K562 (cell line): ENCODE results near the gene PYGB. TPM values are rescaled to one million over a fixed set of nuclear protein-coding genes. Genes with fewer than 3 reads are reported as not detected.

Experiments used
- ATAC-seq: fragments of 200-7000 bp; cut with Tn5 transposase; 3 replicates; pipeline ENCODE4 v1.9.1; 2020; ENCODE audit warnings: moderate library complexity
- BruUV-seq: library from RNA; stranded (reverse); fragments of 400-500 nt; replicated peaks from 2 replicates; lab custom pipeline; 2021; lab: Mats Ljungman, UMichigan
- CTCF ChIA-PET: fragments of 300-600 bp; formaldehyde crosslinking; extraction: SDS; loops from one replicate; lab custom pipeline; 2021; ENCODE audit warnings: low intra/inter-chr PET ratio; lab: Yijun Ruan, JAX
- POLR2A ChIA-PET: fragments of 300-600, 350-650 bp; sonication (Branson Sonifier 250); formaldehyde crosslinking; extraction: SDS; loops from one replicate; lab custom pipeline; 2021; ENCODE audit warnings: antibody characterized with exemption, inconsistent platforms; lab: Yijun Ruan, JAX
- DNase-seq, 4 experiments: peaks; one replicate each; pipeline versions ENCODE4 v3.0.0 to v3.0.0-alpha.2; 2011 to 2018; ENCODE audit warnings: low spot score in 3 of 4, mixed read lengths in 3 of 4; ENCODE audit errors: extremely low read depth in 1 of 4
- FAIRE-seq: peaks from 2 replicates; lab custom pipeline; 2011; peaks lifted over from hg19 to GRCh38; lab: Jason Lieb, UNC
- H2AFZ ChIP-seq: 2 replicates; pipeline ENCODE4 v1.6.0; 2011; ENCODE audit warnings: low read depth, low read length, control low read depth, inconsistent platforms
- H3K27ac ChIP-seq: fragments of 200-600 bp; 3 replicates; pipeline ENCODE4 v1.8.0; 2011; ENCODE audit warnings: low read depth, mild to moderate bottlenecking, control low read depth, inconsistent platforms, low read length, moderate library complexity, mixed read lengths; ENCODE audit errors: extremely low read depth
- H3K27me3 ChIP-seq, 2 experiments: fragments of 300-600 bp in 1 of 2; 2 replicates in 1 of 2; 3 replicates in 1 of 2; pipeline versions ENCODE4 v1.6.0 to v1.8.0; 2011; ENCODE audit warnings: inconsistent platforms in 2 of 2, low read length in 2 of 2, mild to moderate bottlenecking in 1 of 2, mixed read lengths in 1 of 2, moderate library complexity in 1 of 2; ENCODE audit not compliant: control insufficient read depth in 2 of 2, insufficient read depth in 2 of 2
- H3K36me3 ChIP-seq: fragments of 300-600 bp; 3 replicates; pipeline ENCODE4 v1.8.0; 2011; ENCODE audit warnings: mild to moderate bottlenecking, low read length, inconsistent platforms; ENCODE audit not compliant: control insufficient read depth, insufficient read depth
- H3K4me1 ChIP-seq, 2 experiments: fragments of 200-600 bp in 1 of 2; replicated peaks in 1 of 2; 2 replicates in 1 of 2; 3 replicates in 1 of 2; pipeline versions ENCODE4 v1.5.1 to v1.8.0; 2011; ENCODE audit warnings: inconsistent platforms in 2 of 2, low read length in 2 of 2, mild to moderate bottlenecking in 1 of 2, mixed read lengths in 1 of 2, moderate library complexity in 1 of 2; ENCODE audit not compliant: control insufficient read depth in 2 of 2, insufficient read depth in 2 of 2
- H3K4me2 ChIP-seq: 2 replicates; pipeline ENCODE4 v1.6.1; 2011; ENCODE audit warnings: low read length, control low read depth, inconsistent platforms, mixed read lengths; ENCODE audit not compliant: insufficient read depth
- H3K4me3 ChIP-seq: fragments of 200-600 bp; sonication (generic), shearing (Covaris generic); 2 replicates; pipeline ENCODE4 v1.5.1; 2016; ENCODE audit warnings: control low read depth, inconsistent platforms
- H3K79me2 ChIP-seq: fragments of 200-600 bp; 3 replicates; pipeline ENCODE4 v1.8.0; 2011; ENCODE audit warnings: low read length, inconsistent platforms; ENCODE audit not compliant: control insufficient read depth, insufficient read depth
- H3K9ac ChIP-seq, 2 experiments: 2 replicates each; pipeline versions ENCODE4 v1.6.0 to v1.6.1; 2011; ENCODE audit warnings: low read depth in 2 of 2, low read length in 2 of 2, control low read depth in 1 of 2, inconsistent platforms in 1 of 2, mild to moderate bottlenecking in 1 of 2, mixed read lengths in 1 of 2; ENCODE audit not compliant: insufficient read depth in 1 of 2
- H3K9me1 ChIP-seq: one replicate; pipeline ENCODE4 v1.6.0; 2011; ENCODE audit warnings: inconsistent platforms, mild to moderate bottlenecking, low read length, moderate library complexity; ENCODE audit not compliant: control insufficient read depth, insufficient read depth
- H3K9me3 ChIP-seq: replicated peaks from 2 replicates; pipeline ENCODE4 v1.5.1; 2011; ENCODE audit warnings: low read depth, low read length, inconsistent platforms; ENCODE audit not compliant: control insufficient read depth, insufficient read depth
- H4K20me1 ChIP-seq: replicated peaks from 2 replicates; pipeline ENCODE4 v1.6.1; 2011; ENCODE audit warnings: low read length, inconsistent platforms, mixed read lengths; ENCODE audit not compliant: control insufficient read depth, insufficient read depth
- ATF6 ChIP-seq: sonication (generic); formaldehyde crosslinking; IDR thresholded peaks from 2 replicates; pipeline ENCODE4 v1.4.0; 2020; ENCODE audit warnings: mild to moderate bottlenecking, missing genetic modification reagents
- BACH1 ChIP-seq: fragments of 200-800 bp; sonication (Bioruptor generic); IDR thresholded peaks from 2 replicates; pipeline ENCODE4 v1.6.1; 2016; ENCODE audit warnings: missing genetic modification characterization, missing compliant biosample characterization
- DDX20 ChIP-seq: fragments of 450-650 bp; IDR thresholded peaks from 2 replicates; pipeline ENCODE4 v1.6.1; 2016; ENCODE audit warnings: missing genetic modification characterization, low read depth, mild to moderate bottlenecking, missing compliant biosample characterization, moderate library complexity
- E2F3 ChIP-seq: fragments of 250-450 bp; sonication (Bioruptor Pico); IDR thresholded peaks from 2 replicates; pipeline ENCODE4 v1.4.0; 2020; ENCODE audit warnings: mild to moderate bottlenecking
- E2F6 ChIP-seq, 2 experiments: IDR thresholded peaks; 2 replicates each; pipeline ENCODE4 v1.6.1; 2011; ENCODE audit warnings: borderline replicate concordance in 1 of 2, control low read depth in 1 of 2, low read depth in 1 of 2, low read length in 1 of 2, mild to moderate bottlenecking in 1 of 2, mixed read lengths in 1 of 2, moderate library complexity in 1 of 2; ENCODE audit not compliant: insufficient read depth in 1 of 2, insufficient read length in 1 of 2, poor library complexity in 1 of 2, severe bottlenecking in 1 of 2; ENCODE audit errors: extremely low read depth in 1 of 2
- ESRRB ChIP-seq: fragments of 250-450 bp; sonication (Bioruptor Pico); IDR thresholded peaks from 2 replicates; pipeline ENCODE4 v1.5.0; 2020; ENCODE audit warnings: mild to moderate bottlenecking, moderate library complexity, borderline replicate concordance
- GABPB2 ChIP-seq: fragments of 250-450 bp; sonication (Bioruptor Pico); conservative IDR thresholded peaks from 2 replicates; pipeline ENCODE4 v1.5.1; 2021; ENCODE audit warnings: mild to moderate bottlenecking
- GATAD2B ChIP-seq: fragments of 450-650 bp; IDR thresholded peaks from 2 replicates; pipeline ENCODE4 v1.6.1; 2017; ENCODE audit warnings: mild to moderate bottlenecking, borderline replicate concordance
- HDAC3 ChIP-seq: fragments of 450-650 bp; IDR thresholded peaks from 2 replicates; pipeline ENCODE4 v1.6.1; 2018; ENCODE audit warnings: borderline replicate concordance, mild to moderate bottlenecking, moderate library complexity; ENCODE audit not compliant: partially characterized antibody
- HSF4 ChIP-seq: fragments of 250-450 bp; sonication (Bioruptor Pico); IDR thresholded peaks from 2 replicates; pipeline ENCODE4 v2.1.2; 2022; ENCODE audit warnings: mild to moderate bottlenecking, moderate library complexity, borderline replicate concordance
- MXD1 ChIP-seq: fragments of 250-450 bp; sonication (Bioruptor Pico); IDR thresholded peaks from 2 replicates; pipeline ENCODE4 v1.8.0; 2021; ENCODE audit warnings: borderline replicate concordance, mild to moderate bottlenecking, moderate library complexity; ENCODE audit not compliant: poor library complexity, severe bottlenecking
- PCBP1 ChIP-seq: fragments of 200-400 bp; formaldehyde crosslinking; IDR thresholded peaks from 2 replicates; pipeline ENCODE4 v1.6.1; 2018; ENCODE audit warnings: mild to moderate bottlenecking, low read depth, low read length; ENCODE audit not compliant: poor library complexity, severe bottlenecking
- PHF21A ChIP-seq: fragments of 450-650 bp; IDR thresholded peaks from 2 replicates; pipeline ENCODE4 v1.6.1; 2017; ENCODE audit warnings: low read depth, borderline replicate concordance
- POLR2B ChIP-seq: fragments of 450-650 bp; IDR thresholded peaks from 2 replicates; pipeline ENCODE4 v1.6.1; 2018; ENCODE audit warnings: low read depth; ENCODE audit not compliant: partially characterized antibody
- RBM22 ChIP-seq: fragments of 200-400 bp; formaldehyde crosslinking; IDR thresholded peaks from 2 replicates; pipeline ENCODE4 v1.6.1; 2018; ENCODE audit warnings: low read length, low read depth; ENCODE audit not compliant: poor library complexity, severe bottlenecking
- SREBF1 ChIP-seq: fragments of 150-350 bp; IDR thresholded peaks from 2 replicates; pipeline ENCODE4 v1.6.1; 2014; ENCODE audit warnings: antibody characterized with exemption, low read depth, low read length, borderline replicate concordance
- STAT5A ChIP-seq: IDR thresholded peaks from 2 replicates; pipeline ENCODE4 v1.6.1; 2012; ENCODE audit warnings: low read length, inconsistent platforms, borderline replicate concordance
- ZFX ChIP-seq: sonication (generic); formaldehyde crosslinking; IDR thresholded peaks from 2 replicates; pipeline ENCODE4 v1.8.0; 2022; ENCODE audit warnings: mild to moderate bottlenecking, missing genetic modification reagents, moderate library complexity
- WGBS: fragments of 100-300 bp; shearing (Covaris generic); methylation state at CpG from one replicate; pipeline ENCODE4 v1.1.6; 2016; ENCODE audit warnings: low coverage, mixed read lengths; ENCODE audit not compliant: insufficient coverage; ENCODE audit errors: missing lambda C conversion rate; 5-methylcytosine and 5-hydroxymethylcytosine counted together
- in situ Hi-C: fragments of 300-500 bp; cut with MboI; formaldehyde crosslinking; loops from 4 replicates; pipeline ENCODE4 v1.15.0; 2018; ENCODE audit warnings: inconsistent platforms, mixed read lengths
- intact Hi-C: fragments of 100-400 bp; cut with micrococcal nuclease; formaldehyde crosslinking; loops from 2 replicates; pipeline ENCODE4 v1.14.2; 2022
- polyA plus RNA-seq, 8 experiments: library from polyadenylated mRNA; depleted of rRNA in 4 of 8; stranded (reverse) in 5 of 8; unstranded in 3 of 8; fragments of >200 nt; fragmentation: Nextera tagmentation in 2 of 8; fragmentation: Illumina TruSeq in 1 of 8; extraction: Ambion mirVana in 2 of 8; extraction: Trizol in 1 of 8; gene quantifications; 2 replicates each; pipeline versions ENCODE4 v1.2.1 to v1.2.3, GENCODE V29; 2011 to 2014; ENCODE audit warnings: inconsistent platforms in 1 of 8, missing spikeins in 1 of 8
- total RNA-seq, 7 experiments: library from RNA; depleted of rRNA in 6 of 7; stranded (reverse); fragments of >200 nt in 6 of 7; fragmentation: Illumina TruSeq in 2 of 7; extraction: Trizol in 2 of 7; gene quantifications; 2 replicates each; pipeline versions ENCODE4 v1.2.1 to v1.2.3, GENCODE V29; 2011 to 2021; ENCODE audit warnings: low replicate concordance in 1 of 7

PYGB gene
- total and polyA plus RNA-seq, 9 of the 15 experiments (the other 6 are each of a cell fraction or from before 2014, with no cell fraction given) = 0.34 to 18.0 (median 9.8) TPM

- H3K27me3 ChIP-seq = no peaks in the 10 kb centered on the region
- POLR2A ChIA-PET = interaction anchor here (0.7 kb wide), 2 partner anchors 61 to 285 kb away, joined by 3 read pairs; no protein-coding TSS in a partner anchor
- H3K9ac ChIP-seq = no peak overlapping the region
- FAIRE-seq (no peak), DNase-seq (no peak), ATAC-seq (no peak)
- H3K27ac ChIP-seq = no peak overlapping the region
- in situ Hi-C loops = no loop called here
- TF ChIP-seq POLR2B = no peak
- TF ChIP-seq ATF6 (CRISPR knock-in tag) = no peak
- TF ChIP-seq GATAD2B = no peak
- TF ChIP-seq HDAC3 = no peak
- TF ChIP-seq GABPB2 (CRISPR knock-in tag) = no peak
- no peak for TF ChIP-seq DDX20 (tag)
- no peak for TF ChIP-seq SREBF1
- no peak for TF ChIP-seq PCBP1
- no peak for TF ChIP-seq ZFX
- no peak for TF ChIP-seq HSF4 (CRISPR knock-in tag)
- TF ChIP-seq BACH1 (tag) = no peak
- TF ChIP-seq STAT5A = no peak
- TF ChIP-seq MXD1 = no peak
- TF ChIP-seq ESRRB (CRISPR knock-in tag) = no peak
- no peak for TF ChIP-seq RBM22
- no peak for TF ChIP-seq E2F3
- no peak for TF ChIP-seq E2F6 (IDR thresholded peaks at IDR 0.05; ENCODE audit: borderline replicate concordance in 1 of 2, extremely low read depth in 1 of 2, insufficient read depth in 1 of 2, insufficient read length in 1 of 2, low read depth in 1 of 2, low read length in 1 of 2, poor library complexity in 1 of 2, severe bottlenecking in 1 of 2)
- TF ChIP-seq PHF21A = no peak
- H3K79me2 ChIP-seq = no peaks in the 10 kb centered on the region
- WGBS = 72% methylated on average over 6 of the region's 11 CpGs
- CTCF ChIA-PET = no interaction called here
- H3K36me3 ChIP-seq = peaks cover 14% of the 10 kb centered on the region; the same call in 1 of the 3 replicates
- intact Hi-C loops = no loop called here
- no TSS peak for BruUV-seq
- H3K4me2 ChIP-seq = no peak overlapping the region
- H4K20me1 ChIP-seq = no peaks in the 10 kb centered on the region
- H3K4me3 ChIP-seq = no peak overlapping the region
- H3K9me1 ChIP-seq = no peaks in the 10 kb centered on the region
- no peaks in the 10 kb centered on the region for H3K9me3 ChIP-seq
- no peaks in the 10 kb centered on the region for H3K4me1 ChIP-seq
- H2AFZ ChIP-seq = no peak overlapping the region
Measured at GRCh38 chr20:25269057-25269832, 21.4 kb downstream of the PYGB start.
